HG03378 (cell line): ENCODE measurements around the gene AHCYL2.
"Not testable (repeated sequence)": the region's sequence is repeated elsewhere in the genome, so short reads cannot be mapped to it uniquely, and the experiment has no call there.

Experiments used
- ATAC-seq: cut with Tn5 transposase; IDR thresholded peaks from one replicate; pipeline ENCODE4 v1.9.1; 2021; ENCODE audit warnings: mild to moderate bottlenecking, moderate library complexity; ENCODE audit not compliant: unreplicated experiment

AHCYL2 gene

GRCh38 chr7:129281163-129281562 lies 56.3 kb downstream of the AHCYL2 start:
- ATAC-seq, result no peak

- ATAC-seq, result no peak
Measured at GRCh38 chr7:129282865-129283264, 58.0 kb downstream of the AHCYL2 start.

GRCh38 chr7:129283936-129284335 lies 59.1 kb downstream of the AHCYL2 start:
- no peak for ATAC-seq

- no peak for ATAC-seq
Measured at GRCh38 chr7:129285111-129285510, 60.3 kb downstream of the AHCYL2 start.

- no peak for ATAC-seq
Measured at GRCh38 chr7:129292861-129293260, 68.0 kb downstream of the AHCYL2 start.

- no peak for ATAC-seq
Measured at GRCh38 chr7:129295015-129295423, 70.2 kb downstream of the AHCYL2 start.

- ATAC-seq, result no peak
Measured at GRCh38 chr7:129298268-129298893, 73.6 kb downstream of the AHCYL2 start.

- no peak for ATAC-seq
Measured at GRCh38 chr7:129299889-129300288, 75.1 kb downstream of the AHCYL2 start.

GRCh38 chr7:129300299-129300698 lies 75.5 kb downstream of the AHCYL2 start:
- not testable (repeated sequence) for ATAC-seq

GRCh38 chr7:129307592-129307991 lies 82.8 kb downstream of the AHCYL2 start:
- ATAC-seq, result no peak

GRCh38 chr7:129308047-129308446 lies 83.2 kb downstream of the AHCYL2 start:
- no peak for ATAC-seq

GRCh38 chr7:129311429-129311828 lies 86.6 kb downstream of the AHCYL2 start:
- no peak for ATAC-seq

- ATAC-seq, result no peak
Measured at GRCh38 chr7:129313282-129313681, 88.5 kb downstream of the AHCYL2 start.

- no peak for ATAC-seq
Measured at GRCh38 chr7:129315960-129316359, 91.1 kb downstream of the AHCYL2 start.

GRCh38 chr7:129317450-129317849 lies 92.6 kb downstream of the AHCYL2 start:
- ATAC-seq, result no peak

- no peak for ATAC-seq
Measured at GRCh38 chr7:129327076-129327475, 102.2 kb downstream of the AHCYL2 start.

- no peak for ATAC-seq
Measured at GRCh38 chr7:129332254-129333035, 107.6 kb downstream of the AHCYL2 start.

GRCh38 chr7:129334473-129334872 lies 109.6 kb downstream of the AHCYL2 start:
- no peak for ATAC-seq

GRCh38 chr7:129338450-129338849 lies 113.6 kb downstream of the AHCYL2 start:
- ATAC-seq, result no peak

- ATAC-seq, result no peak
Measured at GRCh38 chr7:129341212-129341611, 116.4 kb downstream of the AHCYL2 start.

- no peak for ATAC-seq
Measured at GRCh38 chr7:129341816-129342806, 117.3 kb downstream of the AHCYL2 start.
